H9 (cell line): ENCODE measurements around the gene ACOT8. TPM values are rescaled to one million over a fixed set of nuclear protein-coding genes. Genes with fewer than 3 reads are reported as not detected.

Source experiments
- DNase-seq: peaks from one replicate; pipeline ENCODE4 v3.0.0-alpha.2; 2017
- H2AFZ ChIP-seq: one replicate; pipeline ENCODE4 v1.6.1; 2013; ENCODE audit warnings: mild to moderate bottlenecking, low read length, control low read depth, moderate library complexity
- H2AK5ac ChIP-seq: 2 replicates; pipeline ENCODE4 v1.6.1; 2013; ENCODE audit warnings: low read length, control low read depth, mixed read lengths; ENCODE audit not compliant: insufficient read length
- H2BK120ac ChIP-seq: one replicate; pipeline ENCODE4 v1.6.1; 2013; ENCODE audit warnings: low read depth, mild to moderate bottlenecking, low read length, control low read depth, inconsistent platforms; ENCODE audit not compliant: poor library complexity, severe bottlenecking
- H2BK12ac ChIP-seq: 2 replicates; pipeline ENCODE4 v1.6.1; 2013; ENCODE audit warnings: low read length, control low read depth, mixed read lengths, low read depth; ENCODE audit not compliant: insufficient read length
- H2BK15ac ChIP-seq: 2 replicates; pipeline ENCODE4 v1.6.1; 2013; ENCODE audit warnings: low read depth, low read length, control low read depth
- H2BK20ac ChIP-seq: one replicate; pipeline ENCODE4 v1.6.1; 2013; ENCODE audit warnings: low read depth, mild to moderate bottlenecking, low read length, control low read depth, inconsistent platforms; ENCODE audit not compliant: poor library complexity, severe bottlenecking
- H2BK5ac ChIP-seq: 2 replicates; pipeline ENCODE4 v1.6.1; 2013; ENCODE audit warnings: low read length, control low read depth, mixed read lengths; ENCODE audit not compliant: insufficient read length
- H3K14ac ChIP-seq: 2 replicates; pipeline ENCODE4 v1.6.1; 2013; ENCODE audit warnings: low read length, control low read depth; ENCODE audit not compliant: insufficient read depth
- H3K18ac ChIP-seq: 2 replicates; pipeline ENCODE4 v1.6.1; 2013; ENCODE audit warnings: low read depth, mild to moderate bottlenecking, mixed read lengths, low read length, control low read depth; ENCODE audit not compliant: insufficient read length
- H3K23ac ChIP-seq: 2 replicates; pipeline ENCODE4 v1.6.1; 2013; ENCODE audit warnings: low read length, control low read depth, mixed read lengths, low read depth; ENCODE audit not compliant: insufficient read length
- H3K23me2 ChIP-seq: 2 replicates; pipeline ENCODE4 v1.6.1; 2013; ENCODE audit warnings: low read depth, mild to moderate bottlenecking, mixed read lengths, low read length, control low read depth; ENCODE audit not compliant: insufficient read length, poor library complexity, severe bottlenecking
- H3K27ac ChIP-seq: 2 replicates; pipeline ENCODE4 v1.5.1; 2013; ENCODE audit warnings: low read length, control low read depth, mixed read lengths, low read depth; ENCODE audit not compliant: insufficient read length
- H3K27me3 ChIP-seq: 2 replicates; pipeline ENCODE4 v1.6.1; 2013; ENCODE audit warnings: low read length, control low read depth, inconsistent platforms; ENCODE audit not compliant: insufficient read depth
- H3K4ac ChIP-seq: 2 replicates; pipeline ENCODE4 v1.6.1; 2013; ENCODE audit warnings: low read depth, mild to moderate bottlenecking, control low read depth, inconsistent platforms, low read length, moderate library complexity
- H3K4me1 ChIP-seq: 2 replicates; pipeline ENCODE4 v1.6.1; 2013; ENCODE audit warnings: low read length, control low read depth, inconsistent platforms; ENCODE audit not compliant: insufficient read depth
- H3K4me2 ChIP-seq: 2 replicates; pipeline ENCODE4 v1.6.1; 2013; ENCODE audit warnings: low read length, control low read depth, mixed read lengths; ENCODE audit not compliant: insufficient read length, insufficient read depth
- H3K56ac ChIP-seq: 2 replicates; pipeline ENCODE4 v1.6.1; 2013; ENCODE audit warnings: low read depth, mild to moderate bottlenecking, mixed read lengths, low read length, control low read depth; ENCODE audit not compliant: insufficient read length
- H3K79me1 ChIP-seq: 2 replicates; pipeline ENCODE4 v1.6.1; 2013; ENCODE audit warnings: low read depth, mild to moderate bottlenecking, moderate library complexity, low read length, control low read depth, inconsistent platforms; ENCODE audit not compliant: insufficient read depth, poor library complexity, severe bottlenecking
- H3K79me2 ChIP-seq: 2 replicates; pipeline ENCODE4 v1.6.1; 2013; ENCODE audit warnings: low read length, control low read depth, inconsistent platforms; ENCODE audit not compliant: insufficient read depth
- H3K9ac ChIP-seq: 2 replicates; pipeline ENCODE4 v1.6.1; 2013; ENCODE audit warnings: low read length, control low read depth, mixed read lengths; ENCODE audit not compliant: insufficient read length; ENCODE audit errors: extremely low read depth
- H3K9me3 ChIP-seq: one replicate; pipeline ENCODE4 v1.6.1; 2013; ENCODE audit warnings: low read depth, low read length, inconsistent platforms; ENCODE audit not compliant: control insufficient read depth
- H3T11ph ChIP-seq: one replicate; pipeline ENCODE4 v1.6.1; 2013; ENCODE audit warnings: mild to moderate bottlenecking, low read length, control low read depth, inconsistent platforms
- H4K20me1 ChIP-seq: one replicate; pipeline ENCODE4 v1.6.1; 2013; ENCODE audit not compliant: control insufficient read depth, insufficient read length, insufficient read depth
- H4K5ac ChIP-seq: 2 replicates; pipeline ENCODE4 v1.6.1; 2013; ENCODE audit warnings: low read depth, mild to moderate bottlenecking, mixed read lengths, low read length, control low read depth; ENCODE audit not compliant: insufficient read length
- H4K8ac ChIP-seq: replicated peaks from 2 replicates; pipeline ENCODE4 v1.6.1; 2013; ENCODE audit warnings: low read length, control low read depth, mixed read lengths, low read depth; ENCODE audit not compliant: insufficient read length
- H4K91ac ChIP-seq: 2 replicates; pipeline ENCODE4 v1.6.1; 2013; ENCODE audit warnings: low read depth, mild to moderate bottlenecking, moderate library complexity, mixed read lengths, low read length, control low read depth; ENCODE audit not compliant: insufficient read length
- H3K27ac Mint-ChIP-seq, 3 experiments: 2 replicates in 2 of 3; 3 replicates in 1 of 3; pipeline ENCODE4 v1.8.0; 2020 to 2021; ENCODE audit warnings: mixed read lengths in 3 of 3, mild to moderate bottlenecking in 1 of 3, moderate library complexity in 1 of 3
- H3K27me3 Mint-ChIP-seq: 2 replicates; pipeline ENCODE4 v1.8.0; 2021; ENCODE audit warnings: low read depth, mild to moderate bottlenecking, moderate library complexity, mixed read lengths
- H3K36me3 Mint-ChIP-seq, 3 experiments: 2 replicates in 2 of 3; 3 replicates in 1 of 3; pipeline ENCODE4 v1.8.0; 2020 to 2021; ENCODE audit warnings: low read depth in 3 of 3, mixed read lengths in 3 of 3; ENCODE audit not compliant: insufficient read depth in 1 of 3
- H3K4me1 Mint-ChIP-seq, 2 experiments: 2 replicates each; pipeline ENCODE4 v1.8.0; 2020; ENCODE audit warnings: mixed read lengths in 2 of 2
- H3K4me3 Mint-ChIP-seq, 2 experiments: 2 replicates in 1 of 2; 3 replicates in 1 of 2; pipeline ENCODE4 v1.8.0; 2020 to 2021; ENCODE audit warnings: mild to moderate bottlenecking in 2 of 2, mixed read lengths in 2 of 2, moderate library complexity in 1 of 2
- H3K9me3 Mint-ChIP-seq, 2 experiments: 2 replicates in 1 of 2; 3 replicates in 1 of 2; pipeline ENCODE4 v1.8.0; 2020; ENCODE audit warnings: mild to moderate bottlenecking in 2 of 2, mixed read lengths in 2 of 2, moderate library complexity in 1 of 2
- CTCF ChIP-seq: fragments of 200-600 bp; sonication (generic); conservative IDR thresholded peaks from 3 replicates; pipeline ENCODE4 v1.8.0; 2021; ENCODE audit warnings: antibody characterized with exemption, mild to moderate bottlenecking
- WGBS: extraction: QIAGEN DNeasy Blood & Tissue Kit; methylation state at CpG from one replicate; pipeline ENCODE4 v1.1.7; 2013; ENCODE audit warnings: missing lambda C conversion rate, low lambda C conversion rate, mixed read lengths; ENCODE audit not compliant: insufficient read length; ENCODE audit errors: extremely low coverage; 5-methylcytosine and 5-hydroxymethylcytosine counted together
- total RNA-seq: library from RNA; stranded (reverse); gene quantifications from 2 replicates; pipeline ENCODE4 v1.2.1, GENCODE V29; 2021

Gene ACOT8
- total RNA-seq, 1 experiment from 2014 or later, result 26.7 TPM

GRCh38 chr20:45894797-45895196 is 37.6 kb upstream of the ACOT8 start:
- H2BK12ac ChIP-seq, result no peak overlapping the region
- H3K27ac Mint-ChIP-seq, result no peak overlapping the region
- H2AFZ ChIP-seq, result no peak overlapping the region

More at GRCh38 chr20:45894797-45895196, 37.6 kb upstream of the ACOT8 start:
- Histone ChIP-seq H3T11ph (no peak overlapping the region), H3K4ac (no peak overlapping the region), H3K23ac (no peak overlapping the region), H2BK120ac (no peak overlapping the region), H4K8ac (no peak overlapping the region), H2AK5ac (no peak overlapping the region), H2BK15ac (no peak overlapping the region), H2BK5ac (no peak overlapping the region), H4K5ac (no peak overlapping the region), H3K4me2 (no peak overlapping the region), H3K23me2 (peaks cover 13% of the 10 kb centered on the region), H3K56ac (no peak overlapping the region), H3K18ac (no peak overlapping the region), H3K27me3 (no peaks in the 10 kb centered on the region), H2BK20ac (no peak overlapping the region), H4K20me1 (no peaks in the 10 kb centered on the region), H3K14ac (no peak overlapping the region), H3K79me1 (no peaks in the 10 kb centered on the region), H3K9ac (no peak overlapping the region), H3K79me2 (no peaks in the 10 kb centered on the region), H3K9me3 (no peaks in the 10 kb centered on the region), H3K27ac (no peak overlapping the region), H3K4me1 (no peaks in the 10 kb centered on the region), H4K91ac (no peak overlapping the region)
- no peak for TF ChIP-seq CTCF
- Mint-ChIP-seq H3K4me3 (no peak overlapping the region), H3K4me1 (peaks cover 5 to 10% of the 10 kb centered on the region in 2 experiments; a peak in 3 of 4 replicates), H3K36me3 (peaks cover 18 to 47% (median 42%) of the 10 kb centered on the region in 3 experiments), H3K9me3 (no peaks in the 10 kb centered on the region), H3K27me3 (no peaks in the 10 kb centered on the region; the same call in 1 of the 2 replicates)
- WGBS, result no CpG with 5 or more reads among the region's 12 CpGs
- DNase-seq, result no peak
